WTC11 (cell line): ENCODE data around the gene PHB1.

Source experiments
- AR ChIP-seq: fragments of 250-450 bp; sonication (Bioruptor Pico); IDR thresholded peaks from 2 replicates; pipeline ENCODE4 v1.9.0; 2021; ENCODE audit warnings: mild to moderate bottlenecking
- ATF3 ChIP-seq: sonication (generic); formaldehyde crosslinking; conservative IDR thresholded peaks from 2 replicates; pipeline ENCODE4 v1.8.1; 2022; ENCODE audit warnings: mild to moderate bottlenecking, missing genetic modification reagents
- CTCF ChIP-seq: fragments of 200-600 bp; IDR thresholded peaks from 2 replicates; pipeline ENCODE4 v1.8.0; 2022; ENCODE audit warnings: antibody characterized with exemption
- MLX ChIP-seq: sonication (generic); formaldehyde crosslinking; IDR thresholded peaks from 2 replicates; pipeline ENCODE4 v1.8.1; 2023; ENCODE audit warnings: mild to moderate bottlenecking, missing genetic modification reagents, moderate library complexity
- PRDM15 ChIP-seq: sonication (generic); formaldehyde crosslinking; IDR thresholded peaks from 2 replicates; pipeline ENCODE4 v1.8.0; 2022; ENCODE audit warnings: missing genetic modification reagents
- SMAD3 ChIP-seq: sonication (generic); formaldehyde crosslinking; IDR thresholded peaks from 2 replicates; pipeline ENCODE4 v1.8.0; 2022; ENCODE audit warnings: missing genetic modification reagents, mild to moderate bottlenecking, borderline replicate concordance

- TF ChIP-seq CTCF (no peak), PRDM15 (CRISPR knock-in tag) (no peak), AR (CRISPR knock-in tag) (no peak), ATF3 (CRISPR knock-in tag) (no peak), MLX (CRISPR knock-in tag) (no peak), SMAD3 (CRISPR knock-in tag) (no peak)
These were observed 21.0 kb upstream of the PHB1 start for GRCh38 chr17:49435671-49436029.
